Keratinocyte (primary cell): ENCODE results near the gene FBXL2. TPM values are rescaled to one million over a fixed set of nuclear protein-coding genes. Genes with fewer than 3 reads are reported as not detected.
A peak's percentile ranks its signal among the peaks of the same experiment; 100 is the strongest.

Experiments
- DNase-seq: peaks from one replicate; pipeline ENCODE4 v3.0.0-alpha.2; 2011; ENCODE audit warnings: low read depth, missing footprints, low spot score
- FAIRE-seq: peaks from 2 replicates; lab custom pipeline; 2011; peaks lifted over from hg19 to GRCh38; lab: Jason Lieb, UNC
- H2AFZ ChIP-seq: 2 replicates; pipeline ENCODE4 v1.6.0; 2012; ENCODE audit warnings: low read length, control low read depth, inconsistent platforms; ENCODE audit not compliant: control insufficient read depth
- H3K27ac ChIP-seq: 2 replicates; pipeline ENCODE4 v1.5.1; 2011; ENCODE audit warnings: low read length; ENCODE audit not compliant: control insufficient read depth, insufficient read depth
- H3K27me3 ChIP-seq: 3 replicates; pipeline ENCODE4 v1.6.0; 2011; ENCODE audit warnings: low read length; ENCODE audit not compliant: control insufficient read depth, insufficient read depth; ENCODE audit errors: extremely low read depth
- H3K36me3 ChIP-seq, 2 experiments: 2 replicates in 1 of 2; 3 replicates in 1 of 2; pipeline ENCODE4 v1.5.1; 2011; ENCODE audit warnings: low read length in 2 of 2, mild to moderate bottlenecking in 1 of 2; ENCODE audit not compliant: control insufficient read depth in 2 of 2, insufficient read depth in 2 of 2; ENCODE audit errors: extremely low read depth in 1 of 2
- H3K4me1 ChIP-seq: 3 replicates; pipeline ENCODE4 v1.5.1; 2011; ENCODE audit warnings: low read length; ENCODE audit not compliant: control insufficient read depth, insufficient read depth; ENCODE audit errors: extremely low read depth
- H3K4me2 ChIP-seq: 3 replicates; pipeline ENCODE4 v1.6.0; 2011; ENCODE audit warnings: low read depth, low read length; ENCODE audit not compliant: control insufficient read depth, insufficient read depth; ENCODE audit errors: extremely low read depth
- H3K4me3 ChIP-seq, 3 experiments: fragments of 200-600 bp in 1 of 3; sonication (generic) in 1 of 3; 2 replicates in 2 of 3; 3 replicates in 1 of 3; pipeline ENCODE4 v1.5.1; 2011 to 2016; ENCODE audit warnings: low read length in 3 of 3, mild to moderate bottlenecking in 3 of 3, control low read depth in 2 of 3, inconsistent platforms in 1 of 3, low read depth in 1 of 3, mixed read lengths in 1 of 3, mixed run types in 1 of 3, moderate library complexity in 1 of 3; ENCODE audit not compliant: control insufficient read depth in 2 of 3, insufficient read depth in 2 of 3; ENCODE audit errors: extremely low read depth in 1 of 3
- H3K79me2 ChIP-seq: 2 replicates; pipeline ENCODE4 v1.6.0; 2012; ENCODE audit warnings: low read length; ENCODE audit not compliant: control insufficient read depth, insufficient read depth
- H3K9ac ChIP-seq: 3 replicates; pipeline ENCODE4 v1.6.0; 2011; ENCODE audit warnings: low read length; ENCODE audit not compliant: control insufficient read depth, insufficient read depth; ENCODE audit errors: extremely low read depth
- H3K9me1 ChIP-seq: 3 replicates; pipeline ENCODE4 v1.6.0; 2011; ENCODE audit warnings: low read length; ENCODE audit not compliant: control insufficient read depth, insufficient read depth; ENCODE audit errors: extremely low read depth
- H3K9me3 ChIP-seq: 2 replicates; pipeline ENCODE4 v1.5.1; 2012; ENCODE audit warnings: low read depth, low read length; ENCODE audit not compliant: control insufficient read depth
- H4K20me1 ChIP-seq: 3 replicates; pipeline ENCODE4 v1.6.0; 2011; ENCODE audit warnings: low read length; ENCODE audit not compliant: control insufficient read depth, insufficient read depth; ENCODE audit errors: extremely low read depth
- EZH2 ChIP-seq: IDR thresholded peaks from one replicate; pipeline ENCODE4 v1.6.1; 2012; ENCODE audit warnings: inconsistent platforms, mild to moderate bottlenecking, low read length, moderate library complexity
- dilution Hi-C: fragments of 300-500 bp; cut with MboI; formaldehyde crosslinking; loops from one replicate; pipeline ENCODE4 v1.7.0; 2020; ENCODE audit warnings: low sequenced_read_pairs; ENCODE audit not compliant: extremely low pct_ligation_motif_present
- polyA plus RNA-seq, 5 experiments: library from polyadenylated mRNA; depleted of rRNA in 3 of 5; stranded (reverse) in 3 of 5; stranded (forward) in 1 of 5; unstranded in 1 of 5; fragments of >200 nt; gene quantifications; 1 replicate in 1 of 5; 2 replicates in 3 of 5; 3 replicates in 1 of 5; pipeline versions ENCODE4 v1.2.1 to v1.2.3, GENCODE V29; 2011 to 2012; ENCODE audit warnings: missing spikeins in 2 of 5, low read depth in 1 of 5, low replicate concordance in 1 of 5
- TF ChIP-seq, protein P1 (sequence below), 3 experiments: IDR thresholded peaks in 1 of 3; conservative IDR thresholded peaks in 1 of 3; optimal IDR thresholded peaks in 1 of 3; 2 replicates in 2 of 3; 3 replicates in 1 of 3; pipeline versions ENCODE3 to v1.5.1; 2011; ENCODE audit warnings: low read length in 3 of 3, mild to moderate bottlenecking in 3 of 3, moderate library complexity in 2 of 3, control low read depth in 1 of 3, inconsistent platforms in 1 of 3; ENCODE audit not compliant: insufficient read depth in 2 of 3; ENCODE audit errors: extremely low read depth in 1 of 3

Gene FBXL2
- polyA plus RNA-seq, 1 donor (not counting 4 experiments of a cell fraction or from before 2014, with no cell fraction given): 25.9 TPM

DNA sequence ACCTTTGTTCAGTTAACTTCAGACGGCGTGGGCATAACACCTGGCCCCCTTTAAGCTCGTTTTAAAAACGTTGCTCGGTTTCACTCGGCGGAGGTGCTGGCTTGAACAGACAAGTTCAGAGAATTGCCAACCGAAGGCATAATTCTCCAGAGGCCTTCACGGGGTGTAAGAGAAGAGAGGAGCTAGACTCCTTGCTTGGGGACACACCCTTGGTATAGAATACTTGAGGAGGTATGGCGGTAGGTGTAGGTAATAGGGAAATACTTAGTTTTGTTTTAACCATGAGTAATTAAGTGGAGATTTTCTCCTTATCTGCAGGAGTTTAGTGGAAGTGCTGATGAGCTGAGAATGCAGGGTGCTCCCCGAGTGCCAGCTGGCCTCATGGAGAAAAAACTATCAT lies 921 bp downstream of the FBXL2 start:
- H3K36me3 ChIP-seq: no peaks in the 10 kb centered on the region
- H3K27me3 ChIP-seq: no peaks in the 10 kb centered on the region
- H3K4me2 ChIP-seq: peak overlapping the region; percentile 98
- dilution Hi-C loops: no loop called here
- H3K4me3 ChIP-seq: peak overlapping the region; percentile 83 to 97 (median 89)
- peaks cover 38% of the 10 kb centered on the region for H3K79me2 ChIP-seq
- H4K20me1 ChIP-seq: no peaks in the 10 kb centered on the region
- no peaks in the 10 kb centered on the region for H3K9me1 ChIP-seq
- H2AFZ ChIP-seq: peak overlapping the region; percentile 68
- no peak for DNase-seq
- TF ChIP-seq, protein P1, sequence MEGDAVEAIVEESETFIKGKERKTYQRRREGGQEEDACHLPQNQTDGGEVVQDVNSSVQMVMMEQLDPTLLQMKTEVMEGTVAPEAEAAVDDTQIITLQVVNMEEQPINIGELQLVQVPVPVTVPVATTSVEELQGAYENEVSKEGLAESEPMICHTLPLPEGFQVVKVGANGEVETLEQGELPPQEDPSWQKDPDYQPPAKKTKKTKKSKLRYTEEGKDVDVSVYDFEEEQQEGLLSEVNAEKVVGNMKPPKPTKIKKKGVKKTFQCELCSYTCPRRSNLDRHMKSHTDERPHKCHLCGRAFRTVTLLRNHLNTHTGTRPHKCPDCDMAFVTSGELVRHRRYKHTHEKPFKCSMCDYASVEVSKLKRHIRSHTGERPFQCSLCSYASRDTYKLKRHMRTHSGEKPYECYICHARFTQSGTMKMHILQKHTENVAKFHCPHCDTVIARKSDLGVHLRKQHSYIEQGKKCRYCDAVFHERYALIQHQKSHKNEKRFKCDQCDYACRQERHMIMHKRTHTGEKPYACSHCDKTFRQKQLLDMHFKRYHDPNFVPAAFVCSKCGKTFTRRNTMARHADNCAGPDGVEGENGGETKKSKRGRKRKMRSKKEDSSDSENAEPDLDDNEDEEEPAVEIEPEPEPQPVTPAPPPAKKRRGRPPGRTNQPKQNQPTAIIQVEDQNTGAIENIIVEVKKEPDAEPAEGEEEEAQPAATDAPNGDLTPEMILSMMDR (optimal IDR thresholded peaks at IDR 0.05 in 1 of 3, IDR thresholded peaks at IDR 0.05 in 1 of 3, conservative IDR thresholded peaks at IDR 0.05 in 1 of 3; ENCODE audit: extremely low read depth in 1 of 3, insufficient read depth in 2 of 3, low read length in 3 of 3): no peak
- no peak for TF ChIP-seq EZH2
- H3K27ac ChIP-seq: peak overlapping the region; percentile 80
- no peaks in the 10 kb centered on the region for H3K9me3 ChIP-seq
- peak; percentile 57 for FAIRE-seq
- peaks cover 6% of the 10 kb centered on the region for H3K4me1 ChIP-seq
- H3K9ac ChIP-seq: peak overlapping the region; percentile 89

DNA sequence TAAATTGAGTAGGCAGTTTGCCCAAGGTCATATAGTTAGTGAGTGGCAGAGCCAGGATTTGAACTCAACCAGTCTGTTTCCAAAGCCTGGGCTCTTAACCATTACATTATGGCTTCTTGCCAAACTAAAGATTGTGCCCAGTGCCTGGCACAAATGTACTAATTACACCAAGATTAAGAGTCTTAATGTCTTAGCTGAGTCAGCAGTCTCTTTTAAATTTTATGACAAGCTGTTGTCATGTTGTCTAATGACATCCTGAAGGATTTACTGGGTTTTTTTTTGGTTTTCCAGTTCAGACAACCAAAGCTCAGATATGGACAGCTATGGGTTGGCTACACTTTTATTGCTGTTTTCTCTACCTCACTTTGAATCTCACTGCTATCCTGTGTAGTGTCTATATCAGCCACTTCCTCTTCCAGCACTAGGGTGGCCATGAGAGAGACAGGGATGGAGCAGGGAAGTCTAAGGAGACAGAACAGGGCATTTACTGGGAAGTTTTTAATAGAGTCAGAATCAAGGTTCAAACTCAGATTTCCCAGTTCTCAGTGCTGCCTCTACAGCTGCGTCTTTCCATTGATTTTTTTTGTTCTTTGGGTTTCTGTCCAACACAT lies 10.5 kb downstream of the FBXL2 start:
- Histone ChIP-seq H4K20me1 (peaks cover 2% of the 10 kb centered on the region), H2AFZ (no peak overlapping the region), H3K36me3 (peaks cover 0 to 1% of the 10 kb centered on the region in 2 experiments), H3K27me3 (no peaks in the 10 kb centered on the region), H3K9ac (no peak overlapping the region), H3K4me3 (no peak overlapping the region), H3K4me1 (no peaks in the 10 kb centered on the region), H3K27ac (no peak overlapping the region), H3K79me2 (peaks cover 45% of the 10 kb centered on the region), H3K4me2 (no peak overlapping the region), H3K9me3 (no peaks in the 10 kb centered on the region), H3K9me1 (no peaks in the 10 kb centered on the region)
- FAIRE-seq (peak; percentile 5), DNase-seq (no peak)
- dilution Hi-C loops: no loop called here
- no peak for TF ChIP-seq EZH2
- TF ChIP-seq, protein P1 (optimal IDR thresholded peaks at IDR 0.05 in 1 of 3, IDR thresholded peaks at IDR 0.05 in 1 of 3, conservative IDR thresholded peaks at IDR 0.05 in 1 of 3; ENCODE audit: extremely low read depth in 1 of 3, insufficient read depth in 2 of 3, low read length in 3 of 3): no peak
